Mesothelial cell of epicardium (in vitro differentiated cells): Measurements from ENCODE around the gene DPP8. TPM values are rescaled to one million over a fixed set of nuclear protein-coding genes. Genes with fewer than 3 reads are reported as not detected.

ENCODE experiments used
- DNase-seq, 2 experiments: peaks; one replicate each; pipeline ENCODE4 v3.0.0; 2021; ENCODE audit warnings: low spot score in 2 of 2; ENCODE audit not compliant: unreplicated experiment in 2 of 2
- H3K27ac Mint-ChIP-seq: 2 replicates; pipeline ENCODE4 v1.8.0; 2021; ENCODE audit warnings: mixed read lengths
- H3K27me3 Mint-ChIP-seq: 2 replicates; pipeline ENCODE4 v1.8.0; 2021; ENCODE audit warnings: low read depth, mixed read lengths
- H3K36me3 Mint-ChIP-seq: 2 replicates; pipeline ENCODE4 v1.8.0; 2021; ENCODE audit warnings: mixed read lengths
- H3K4me1 Mint-ChIP-seq: 2 replicates; pipeline ENCODE4 v1.8.0; 2021; ENCODE audit warnings: mixed read lengths
- H3K4me3 Mint-ChIP-seq: 2 replicates; pipeline ENCODE4 v1.8.0; 2021; ENCODE audit warnings: mild to moderate bottlenecking, moderate library complexity, mixed read lengths
- H3K9me3 Mint-ChIP-seq: 2 replicates; pipeline ENCODE4 v1.8.0; 2021; ENCODE audit warnings: mixed read lengths
- total RNA-seq: library from RNA; stranded (reverse); gene quantifications from 3 replicates; pipeline ENCODE4 v1.2.1, GENCODE V29; 2021
- TF ChIP-seq, protein P1 (sequence below): fragments of 200-600 bp; sonication (generic); IDR thresholded peaks from one replicate; pipeline ENCODE4 v1.5.0; 2021; ENCODE audit warnings: antibody characterized with exemption; ENCODE audit not compliant: unreplicated experiment

The DPP8 gene
- total RNA-seq, 1 donor from 2014 or later: 31.5 TPM

DNA sequence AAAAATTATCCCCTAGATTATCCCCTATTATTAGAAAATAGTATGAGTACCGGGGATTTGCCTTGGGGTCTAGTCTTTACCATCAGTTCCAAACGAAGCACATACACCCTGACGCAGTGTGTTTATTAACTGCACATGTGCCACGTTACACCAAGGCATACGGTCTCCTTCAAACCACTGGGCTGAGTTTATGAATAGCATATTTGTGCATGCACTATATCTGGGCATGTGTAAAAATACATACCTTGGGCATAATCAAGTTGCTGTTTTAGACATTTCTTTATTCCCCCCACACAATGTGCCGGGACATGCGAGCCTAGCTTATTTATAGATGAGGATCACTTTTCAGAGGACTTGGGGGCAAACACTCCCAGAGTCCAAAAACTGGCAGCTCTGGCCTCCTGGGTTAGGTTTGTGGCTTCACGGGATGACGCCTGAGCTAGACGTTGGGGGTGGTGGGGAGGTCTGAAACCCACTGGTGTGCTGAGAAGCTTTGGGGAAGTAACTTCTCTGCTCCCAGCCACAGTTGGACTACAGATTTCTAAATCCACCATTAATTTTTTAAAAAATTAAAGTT, 111.0 kb downstream of the DPP8 start:
- H3K4me1 Mint-ChIP-seq: peaks cover 11% of the 10 kb centered on the region
- no peak for DNase-seq
- no peak overlapping the region for H3K4me3 Mint-ChIP-seq
- TF ChIP-seq, protein P1, sequence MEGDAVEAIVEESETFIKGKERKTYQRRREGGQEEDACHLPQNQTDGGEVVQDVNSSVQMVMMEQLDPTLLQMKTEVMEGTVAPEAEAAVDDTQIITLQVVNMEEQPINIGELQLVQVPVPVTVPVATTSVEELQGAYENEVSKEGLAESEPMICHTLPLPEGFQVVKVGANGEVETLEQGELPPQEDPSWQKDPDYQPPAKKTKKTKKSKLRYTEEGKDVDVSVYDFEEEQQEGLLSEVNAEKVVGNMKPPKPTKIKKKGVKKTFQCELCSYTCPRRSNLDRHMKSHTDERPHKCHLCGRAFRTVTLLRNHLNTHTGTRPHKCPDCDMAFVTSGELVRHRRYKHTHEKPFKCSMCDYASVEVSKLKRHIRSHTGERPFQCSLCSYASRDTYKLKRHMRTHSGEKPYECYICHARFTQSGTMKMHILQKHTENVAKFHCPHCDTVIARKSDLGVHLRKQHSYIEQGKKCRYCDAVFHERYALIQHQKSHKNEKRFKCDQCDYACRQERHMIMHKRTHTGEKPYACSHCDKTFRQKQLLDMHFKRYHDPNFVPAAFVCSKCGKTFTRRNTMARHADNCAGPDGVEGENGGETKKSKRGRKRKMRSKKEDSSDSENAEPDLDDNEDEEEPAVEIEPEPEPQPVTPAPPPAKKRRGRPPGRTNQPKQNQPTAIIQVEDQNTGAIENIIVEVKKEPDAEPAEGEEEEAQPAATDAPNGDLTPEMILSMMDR: no peak
- no peaks in the 10 kb centered on the region for H3K36me3 Mint-ChIP-seq
- H3K27ac Mint-ChIP-seq: peak overlapping the region; percentile 45
- H3K27me3 Mint-ChIP-seq: no peaks in the 10 kb centered on the region
- no peaks in the 10 kb centered on the region for H3K9me3 Mint-ChIP-seq

DNA sequence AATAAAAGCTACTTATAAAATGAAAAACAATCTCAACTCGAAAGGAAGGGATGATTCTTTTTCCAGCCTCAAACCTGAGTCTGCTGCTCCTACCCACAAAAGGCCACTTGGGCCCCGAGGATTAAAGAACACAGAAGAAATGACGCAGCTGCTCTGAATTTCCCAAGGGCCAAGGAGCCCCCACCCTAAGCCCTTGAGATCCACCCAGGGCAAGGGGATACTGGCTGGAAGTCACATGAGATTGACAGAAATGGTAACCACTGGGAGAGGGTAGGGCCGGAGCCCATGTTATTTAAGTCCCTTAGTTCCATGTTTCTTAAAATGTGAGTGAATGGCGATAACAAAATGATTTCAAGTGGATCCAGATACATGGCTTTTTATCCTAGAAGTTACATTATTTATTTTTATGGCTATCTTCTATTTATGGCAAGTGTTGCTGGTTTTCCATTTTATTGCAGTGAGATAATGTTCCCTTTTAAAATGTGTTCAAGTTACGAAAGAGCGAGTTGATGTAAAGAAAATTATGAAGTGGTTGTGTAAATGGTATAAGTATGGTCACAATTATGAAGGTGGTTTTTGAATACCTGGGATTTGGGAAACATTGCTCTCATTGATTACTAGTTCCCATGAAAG, 111.6 kb downstream of the DPP8 start:
- no peaks in the 10 kb centered on the region for H3K9me3 Mint-ChIP-seq
- H3K27me3 Mint-ChIP-seq: no peaks in the 10 kb centered on the region
- H3K4me3 Mint-ChIP-seq: no peak overlapping the region
- no peaks in the 10 kb centered on the region for H3K36me3 Mint-ChIP-seq
- DNase-seq: no peak
- TF ChIP-seq, protein P1: no peak
- peaks cover 17% of the 10 kb centered on the region for H3K4me1 Mint-ChIP-seq
- peak overlapping the region; percentile 45 for H3K27ac Mint-ChIP-seq

DNA sequence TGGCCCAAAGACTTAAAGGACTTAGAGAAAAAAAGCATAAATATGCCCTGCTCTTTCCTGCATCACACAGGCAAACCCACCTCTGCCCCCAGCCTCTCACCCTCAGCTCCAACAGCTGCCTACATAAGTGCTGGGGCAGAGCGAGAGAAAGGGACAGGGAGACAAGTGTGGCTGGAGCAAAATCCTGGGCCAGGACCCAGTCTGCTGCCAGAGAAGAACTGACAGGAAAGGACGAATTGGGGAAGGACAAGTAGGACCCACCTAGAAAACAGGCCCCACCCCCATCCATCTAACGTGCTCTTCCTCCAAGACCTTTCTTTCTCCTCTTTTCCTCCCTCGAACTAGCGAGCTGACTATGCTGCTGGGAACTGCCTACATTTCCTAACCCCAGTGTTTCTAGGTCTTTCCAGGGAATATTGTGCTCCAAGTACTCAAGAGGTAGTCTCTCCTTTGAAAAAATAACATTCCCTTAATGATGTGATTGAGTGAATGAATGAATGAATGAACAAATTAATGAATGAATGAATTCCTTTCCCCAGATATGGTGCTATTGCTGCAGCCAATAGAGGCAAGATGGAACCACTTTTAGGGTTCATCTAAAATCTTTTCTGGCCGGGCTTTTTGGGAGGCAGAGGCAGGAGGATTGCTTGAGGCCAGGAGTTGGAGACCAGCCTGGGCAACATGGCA, 113.2 kb downstream of the DPP8 start:
- Mint-ChIP-seq H3K36me3 (peaks cover 2% of the 10 kb centered on the region), H3K9me3 (no peaks in the 10 kb centered on the region), H3K4me1 (peaks cover 19% of the 10 kb centered on the region), H3K27ac (no peak overlapping the region), H3K27me3 (peaks cover 8% of the 10 kb centered on the region), H3K4me3 (no peak overlapping the region)
- DNase-seq: no peak
- TF ChIP-seq, protein P1: no peak

DNA sequence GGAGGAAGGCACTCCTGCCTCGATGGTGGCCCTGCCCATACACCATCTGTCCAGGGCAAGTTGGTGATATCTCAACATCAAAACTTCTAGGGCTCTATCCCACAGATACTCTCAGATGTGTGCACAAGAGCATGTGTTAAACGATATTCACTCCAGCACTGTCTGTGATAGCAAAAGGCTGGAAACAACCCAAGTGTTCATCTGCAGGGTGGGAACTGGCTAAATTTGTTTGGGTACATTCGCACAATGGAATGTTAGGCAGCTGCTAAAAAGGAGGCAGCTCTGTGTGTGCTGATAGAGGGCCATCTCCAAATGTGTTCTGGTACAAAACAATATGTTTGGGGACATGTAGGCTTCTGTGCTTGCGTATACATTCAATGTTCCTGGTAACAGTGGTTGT, 114.5 kb downstream of the DPP8 start:
- Mint-ChIP-seq H3K4me1 (peaks cover 19% of the 10 kb centered on the region), H3K9me3 (no peaks in the 10 kb centered on the region), H3K4me3 (no peak overlapping the region), H3K27ac (no peak overlapping the region), H3K36me3 (peaks cover 2% of the 10 kb centered on the region), H3K27me3 (peaks cover 19% of the 10 kb centered on the region)
- DNase-seq: no peak
- TF ChIP-seq, protein P1: no peak

DNA sequence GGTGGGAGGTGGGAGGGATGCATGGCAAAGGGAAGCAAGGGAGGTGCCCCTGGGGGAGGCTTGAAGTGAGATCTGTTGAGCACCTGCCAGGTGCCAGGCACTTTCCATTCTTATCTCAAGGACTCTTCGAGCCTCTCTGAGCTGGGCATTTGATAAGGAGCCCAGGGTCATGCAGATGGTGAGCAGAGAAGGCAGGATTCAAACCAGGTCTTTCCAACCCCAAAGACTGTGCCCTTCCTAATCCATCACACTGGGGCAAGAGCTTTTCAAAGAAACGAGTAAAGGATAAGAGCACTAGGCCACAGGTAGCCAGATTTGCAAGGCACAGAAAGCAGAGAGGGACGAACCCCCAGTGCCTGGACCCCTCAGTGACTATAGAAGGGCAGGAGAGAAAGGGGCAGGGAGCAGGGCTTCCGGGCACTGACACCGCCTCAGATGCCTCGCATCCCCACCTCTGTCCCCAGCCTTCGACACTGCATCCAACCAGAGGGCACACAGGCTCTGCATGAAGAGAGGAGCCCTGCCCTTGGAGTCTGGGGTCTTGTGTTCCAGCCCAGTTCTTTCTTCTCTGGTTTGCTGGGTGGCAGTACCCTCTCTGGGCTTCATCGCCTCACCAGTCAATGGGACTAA, 115.8 kb downstream of the DPP8 start:
- H3K9me3 Mint-ChIP-seq: no peaks in the 10 kb centered on the region
- no peak overlapping the region for H3K27ac Mint-ChIP-seq
- no peak for DNase-seq
- peaks cover 22% of the 10 kb centered on the region for H3K4me1 Mint-ChIP-seq
- H3K4me3 Mint-ChIP-seq: no peak overlapping the region
- H3K36me3 Mint-ChIP-seq: peaks cover 2% of the 10 kb centered on the region
- TF ChIP-seq, protein P1: no peak
- peaks cover 31% of the 10 kb centered on the region for H3K27me3 Mint-ChIP-seq
